Frontal cortex (tissue), 4 donors: ENCODE results near the gene SS18L1. TPM values are rescaled to one million over a fixed set of nuclear protein-coding genes. Genes with fewer than 3 reads are reported as not detected.

Experiments
- DNase-seq, 2 donors: peaks; one replicate each; pipeline ENCODE4 v3.0.0; 2012; ENCODE audit warnings: low spot score in 2 of 2
- FAIRE-seq: peaks from 2 replicates; lab custom pipeline; 2012; peaks lifted over from hg19 to GRCh38; lab: Jason Lieb, UNC
- total RNA-seq: library from RNA; depleted of rRNA; stranded (reverse); fragments of >200 nt; gene quantifications from one replicate; pipeline ENCODE4 v1.2.3, GENCODE V29; 2014
- donor health status: control.
- donor health status: control.
- donor health status: control.

Gene SS18L1
- total RNA-seq, 1 donor from 2014 or later = 86.0 TPM

- no peak for FAIRE-seq
- no peak for DNase-seq
Measured at GRCh38 chr20:62202676-62203377, 59.3 kb downstream of the SS18L1 start.

GRCh38 chr20:62203378-62204030 lies 59.9 kb downstream of the SS18L1 start:
- FAIRE-seq = no peak

GRCh38 chr20:62205618-62206387 lies 62.2 kb downstream of the SS18L1 start:
- FAIRE-seq = no peak
- DNase-seq = no peak

More at GRCh38 chr20:62203378-62204030, 59.9 kb downstream of the SS18L1 start:
- DNase-seq = no peak

- no peak for DNase-seq
- FAIRE-seq = no peak
Measured at GRCh38 chr20:62206388-62206775, 62.8 kb downstream of the SS18L1 start.

DNA sequence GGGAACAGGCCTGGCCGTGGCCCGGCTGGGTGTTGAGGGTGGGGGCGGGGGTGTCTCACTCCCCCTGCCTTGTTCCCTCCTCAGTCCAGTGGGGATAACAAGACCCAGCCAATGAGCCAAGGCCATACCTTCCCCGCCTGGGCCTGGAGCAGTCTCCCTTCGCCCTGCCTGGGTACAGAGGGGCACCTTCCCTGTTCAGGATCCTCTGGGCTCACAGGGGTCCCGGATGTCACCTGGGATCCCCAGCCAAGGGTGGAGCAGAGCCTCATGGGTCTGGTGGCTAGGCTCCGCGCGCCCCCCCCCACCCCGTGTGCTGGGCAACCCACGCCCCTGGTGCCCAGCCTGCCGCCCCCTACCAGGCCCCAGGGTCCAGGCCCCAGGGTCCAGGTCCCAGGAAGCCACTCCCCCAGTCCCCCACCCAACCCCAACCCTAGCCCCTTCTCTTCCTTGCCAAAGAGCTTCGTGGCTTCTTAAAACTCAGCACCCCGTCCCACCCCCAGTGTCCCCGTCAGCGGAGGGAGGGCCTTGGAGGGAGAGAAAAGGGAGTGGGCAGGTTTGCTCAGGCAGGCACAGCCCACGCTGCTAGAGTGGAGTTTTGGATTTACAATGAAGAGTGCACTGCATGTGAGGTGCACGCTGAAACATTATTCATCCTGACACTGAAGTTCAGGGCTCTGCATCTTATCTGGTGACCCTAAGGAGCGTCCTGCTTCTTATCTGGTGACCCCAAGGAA lies 64.7 kb downstream of the SS18L1 start:
- FAIRE-seq = no peak
- no peak for DNase-seq

DNA sequence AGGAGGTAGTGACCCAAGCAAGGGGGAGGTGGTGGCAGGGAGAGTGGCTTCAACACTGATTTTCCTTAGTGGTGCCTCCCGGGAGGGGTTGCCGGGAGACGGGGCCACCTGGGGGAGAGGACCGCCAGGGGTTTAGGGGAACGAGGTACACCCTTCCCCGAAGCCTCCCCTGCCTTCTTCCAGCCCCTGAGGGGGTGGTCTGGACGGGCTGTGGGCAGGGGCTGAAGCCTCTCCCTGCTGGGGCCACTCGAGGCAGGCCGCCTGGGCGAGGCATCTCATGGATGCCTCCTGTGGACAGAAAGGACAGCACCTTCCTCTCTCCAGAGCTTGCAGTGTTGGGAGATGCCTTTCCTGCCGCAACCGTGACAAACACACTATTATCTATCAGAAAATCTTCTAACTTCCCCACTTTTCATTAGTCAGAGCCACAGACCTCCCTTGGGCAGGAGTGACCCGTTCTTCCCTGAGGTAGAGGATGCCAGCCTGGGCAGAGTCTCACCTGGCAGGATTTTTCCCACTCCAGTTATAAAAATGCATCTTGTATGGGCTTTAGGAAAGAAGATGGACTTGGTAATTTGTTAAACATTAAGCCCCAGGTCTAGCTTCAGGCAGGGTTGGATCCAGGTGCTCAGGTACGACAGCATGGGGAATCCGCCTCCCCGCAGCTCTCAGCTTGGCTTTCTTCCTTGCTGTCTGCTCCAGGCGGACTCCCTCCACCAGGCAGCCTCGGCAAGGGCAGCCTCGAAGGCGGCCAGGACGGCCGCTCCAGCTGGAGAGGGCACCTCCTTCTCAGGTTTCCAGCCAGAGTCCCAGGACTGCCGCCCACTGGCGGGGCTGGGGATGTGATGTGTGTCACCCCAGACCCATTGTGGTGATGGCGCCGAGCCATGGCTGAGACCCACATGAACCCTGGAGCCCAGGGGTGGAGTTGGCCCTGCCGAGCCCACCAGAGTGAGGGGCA lies 65.5 kb downstream of the SS18L1 start:
- no peak for DNase-seq
- no peak for FAIRE-seq

DNA sequence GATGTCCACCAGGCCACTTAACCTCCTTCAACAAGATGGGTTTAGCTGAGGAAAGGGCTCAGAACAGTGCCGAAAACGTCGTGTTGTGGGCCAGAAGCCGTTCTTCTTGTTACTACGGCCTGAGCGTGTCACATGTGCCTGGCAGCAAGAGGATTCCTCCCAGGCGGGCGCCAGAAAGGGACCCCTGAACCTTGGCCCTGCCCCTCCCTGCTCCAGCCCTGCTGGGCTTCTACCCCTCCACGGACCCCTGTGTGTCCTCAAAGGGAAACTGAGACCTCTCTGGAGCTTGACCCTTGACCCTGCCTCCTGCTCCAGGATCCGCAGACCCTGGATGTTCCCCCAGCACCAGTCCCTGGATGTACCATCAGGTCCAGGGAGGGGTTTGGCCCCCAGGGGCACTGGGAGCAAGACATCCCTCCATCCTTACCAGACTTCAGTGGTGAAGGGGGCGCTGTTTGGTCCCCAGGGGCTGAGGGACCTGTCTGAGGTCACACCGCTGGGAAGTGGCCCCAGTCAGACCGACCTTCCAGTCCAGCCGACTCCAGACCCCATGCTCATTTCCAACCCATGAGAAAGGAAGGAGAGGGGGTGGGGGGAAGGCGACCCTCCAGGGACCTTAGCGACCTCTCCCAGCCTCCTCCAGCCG lies 66.4 kb downstream of the SS18L1 start:
- no peak for DNase-seq
- FAIRE-seq = no peak

DNA sequence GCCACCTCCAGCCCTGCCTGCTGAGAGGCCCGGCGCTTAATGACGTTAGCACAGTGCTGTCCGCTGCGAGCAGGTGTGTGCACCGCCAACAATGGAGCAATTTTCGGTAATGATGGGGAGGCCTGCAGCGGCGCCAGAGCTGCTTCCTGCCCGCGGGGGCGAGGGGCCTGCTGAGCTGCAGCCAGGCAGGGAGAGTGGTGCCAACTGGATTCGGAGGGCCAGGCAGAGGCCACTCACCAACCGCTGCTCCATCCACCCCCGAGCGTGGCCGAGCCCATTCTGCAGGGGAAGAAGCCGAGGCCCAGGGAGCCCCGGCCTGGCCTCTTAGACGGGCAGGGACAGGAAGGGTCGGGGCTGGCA lies 66.9 kb downstream of the SS18L1 start:
- no peak for DNase-seq
- no peak for FAIRE-seq

DNA sequence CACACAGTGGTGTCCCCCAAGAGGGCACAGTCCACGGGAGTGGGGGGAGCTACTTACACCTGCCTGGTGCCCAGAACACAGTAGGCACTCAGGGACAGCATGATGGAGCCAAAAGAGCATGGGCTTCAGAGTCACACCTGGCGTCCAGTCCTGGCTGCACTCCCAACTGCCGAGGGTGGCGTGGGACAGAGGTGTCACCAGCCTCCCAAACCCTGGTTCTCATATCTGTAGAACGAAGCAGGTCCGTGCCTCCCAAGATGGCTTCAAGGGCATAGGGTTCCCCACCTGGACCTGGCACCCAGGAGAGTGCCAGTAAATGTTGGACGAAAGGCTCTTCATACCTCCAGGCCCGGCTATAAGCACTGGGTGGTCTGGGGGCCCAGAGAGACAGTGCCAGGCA lies 67.6 kb downstream of the SS18L1 start:
- no peak for FAIRE-seq
- no peak for DNase-seq

- no peak for FAIRE-seq
Measured at GRCh38 chr20:62211769-62212288, 68.3 kb downstream of the SS18L1 start.

DNA sequence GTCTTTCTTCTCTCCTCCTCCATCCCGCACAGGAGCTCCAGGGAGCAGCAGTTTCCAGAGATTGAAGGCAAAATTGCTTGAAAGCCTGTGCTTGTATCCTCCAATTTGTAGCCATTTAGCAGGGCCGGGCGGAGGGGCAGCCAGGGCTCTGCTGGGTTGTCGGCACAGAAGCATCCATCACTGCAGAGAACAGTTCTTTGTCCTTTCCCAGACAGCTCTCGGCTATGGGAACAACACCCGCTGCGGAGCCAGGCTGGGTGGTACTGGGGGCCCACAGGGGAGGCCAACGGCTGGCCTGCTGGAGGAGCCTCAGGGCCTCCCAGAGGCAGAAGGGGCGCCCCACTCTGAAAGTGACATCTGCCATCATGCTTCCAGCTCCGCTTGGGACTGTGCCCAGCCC lies 68.7 kb downstream of the SS18L1 start:
- DNase-seq (no peak), FAIRE-seq (no peak)

More at GRCh38 chr20:62211769-62212288, 68.3 kb downstream of the SS18L1 start:
- no peak for DNase-seq

DNA sequence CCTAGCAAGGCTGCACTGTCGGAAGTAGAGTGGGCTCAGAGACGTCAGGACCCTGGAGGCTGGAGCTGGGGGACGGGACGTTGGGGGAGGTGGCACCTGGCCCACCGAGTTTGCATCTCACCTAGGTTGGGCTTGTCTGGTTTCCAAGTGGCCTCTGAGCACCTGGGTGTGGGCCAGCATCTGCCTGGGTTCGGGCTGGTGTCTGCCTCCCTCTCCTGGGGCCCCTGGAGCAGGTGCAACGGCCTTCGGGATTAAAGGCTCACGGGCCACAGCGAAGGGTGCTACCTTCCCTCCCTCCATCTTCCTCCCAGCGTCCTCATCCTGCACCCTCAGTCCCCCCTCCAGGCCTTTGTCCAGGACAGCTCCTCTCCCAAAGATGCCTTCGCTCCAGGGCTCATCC lies 70.5 kb downstream of the SS18L1 start:
- DNase-seq = no peak
- FAIRE-seq = no peak

DNA sequence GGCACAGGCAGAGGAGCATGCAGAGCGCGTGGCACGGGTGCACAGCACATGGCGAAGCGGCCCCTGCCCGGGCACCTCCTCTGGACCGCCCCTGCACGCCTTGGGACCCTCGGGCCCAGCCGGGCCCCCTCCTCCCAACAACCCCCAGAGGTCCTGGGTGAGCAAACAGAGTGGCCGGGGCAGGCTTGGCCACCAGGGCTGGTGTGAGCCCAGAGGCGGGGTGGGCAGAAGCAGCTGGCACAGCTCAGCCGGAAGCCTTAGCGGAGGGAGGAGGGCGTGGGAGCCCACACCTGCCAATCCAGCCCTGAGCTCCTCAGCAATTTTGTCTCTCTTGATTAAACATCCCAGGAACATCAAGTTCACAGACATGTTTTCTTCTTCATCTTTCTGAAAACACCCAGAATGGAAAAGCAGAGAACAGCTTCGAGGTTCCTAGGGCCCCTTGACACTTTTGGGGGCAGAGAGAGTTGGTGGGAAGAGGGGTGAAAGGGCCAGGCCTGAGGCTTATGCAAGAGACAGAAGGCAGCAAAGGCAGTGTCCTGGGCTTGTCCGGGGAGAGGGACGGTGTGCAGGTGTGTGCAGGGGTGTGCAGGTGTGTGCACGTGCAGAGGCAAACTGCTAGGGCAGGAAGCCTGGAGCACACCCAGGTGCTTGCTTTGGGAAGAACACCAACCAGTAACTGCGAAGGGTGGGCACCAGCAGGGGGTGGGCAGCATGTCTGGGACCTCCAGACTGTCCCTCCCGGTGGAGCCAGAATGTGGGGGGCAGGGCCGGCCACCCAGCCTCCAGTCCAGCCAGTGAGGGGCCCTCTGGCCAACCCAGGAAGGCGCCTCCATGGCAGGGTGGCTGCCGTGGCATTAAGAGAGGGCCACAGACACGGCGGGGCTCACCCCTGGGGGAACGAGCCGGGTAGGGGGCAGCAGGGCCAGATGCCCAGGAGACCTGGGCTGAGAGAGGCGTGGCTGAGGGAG lies 71.7 kb downstream of the SS18L1 start:
- FAIRE-seq = no peak

GRCh38 chr20:62215991-62216635 lies 72.5 kb downstream of the SS18L1 start:
- DNase-seq (no peak), FAIRE-seq (no peak)

More for the DNA sequence above, 71.7 kb downstream of the SS18L1 start:
- no peak for DNase-seq

GRCh38 chr20:62216636-62217566 lies 73.3 kb downstream of the SS18L1 start:
- DNase-seq = no peak
- FAIRE-seq = no peak
